Measurements from ENCODE around the gene SRRM2.

Gene SRRM2

DNA sequence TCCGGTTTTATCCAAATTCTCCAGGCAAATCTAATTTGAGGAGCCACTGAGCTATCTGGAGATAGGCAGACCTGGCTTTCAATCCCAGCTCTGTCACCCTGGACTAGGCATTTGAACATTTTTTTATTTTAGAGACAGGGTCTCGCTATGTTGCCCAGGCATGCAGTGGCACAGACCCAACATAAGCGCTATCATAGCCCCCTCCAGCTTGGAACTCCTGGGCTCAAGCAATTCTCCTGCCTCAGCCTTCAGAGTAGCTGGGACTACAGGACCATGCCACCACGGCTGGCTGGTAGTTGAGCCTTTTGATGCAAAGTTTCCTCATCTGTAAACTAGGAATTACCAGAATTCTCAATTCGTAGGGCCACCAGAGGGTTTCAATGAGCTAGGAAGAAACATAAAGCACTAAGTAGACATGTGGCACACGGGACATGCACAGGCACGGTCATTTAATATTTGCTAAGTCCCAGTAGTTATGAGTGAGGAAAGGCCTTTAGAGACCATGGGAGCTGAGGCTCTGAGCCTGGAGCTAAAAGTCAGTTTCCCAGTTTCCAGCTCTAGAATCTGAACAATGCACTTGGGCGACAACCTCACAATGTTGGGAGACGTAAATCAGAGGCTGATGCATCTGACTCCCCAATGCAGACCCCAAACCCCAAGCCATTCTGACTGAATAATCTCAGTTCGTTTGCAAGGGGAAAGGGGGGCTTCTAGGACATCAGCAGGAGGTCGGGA lies 23.5 kb downstream of the SRRM2 start:
- Histone ChIP-seq H3K23ac (ENCODE audit: low read length) (peak overlapping the region; percentile 66), H4K8ac (ENCODE audit: low read depth, low read length) (no peak overlapping the region), H3K27me3 (ENCODE audit: insufficient read depth, low read length, poor library complexity) (no peaks in the 10 kb centered on the region), H2BK5ac (ENCODE audit: low read length) (no peak overlapping the region), H2BK120ac (ENCODE audit: low read depth, low read length) (no peak overlapping the region), H2BK15ac (replicated peaks; ENCODE audit: low read depth) (no peak overlapping the region), H3K27ac (ENCODE audit: low read depth, low read length) (no peak overlapping the region), H3K79me1 (ENCODE audit: low read length) (peaks cover 11% of the 10 kb centered on the region), H2AK5ac (ENCODE audit: low read length) (no peak overlapping the region), H3K4me1 (ENCODE audit: control insufficient read depth, low read depth, low read length) (peaks cover 4% of the 10 kb centered on the region), H4K5ac (ENCODE audit: low read length) (no peak overlapping the region), H3K79me2 (ENCODE audit: control insufficient read depth, insufficient read depth, low read length) (peaks cover 17% of the 10 kb centered on the region), H3K4me2 (ENCODE audit: low read length) (peak overlapping the region; percentile 64), H3K9ac (ENCODE audit: low read length) (peak overlapping the region; percentile 84), H3K18ac (ENCODE audit: low read length) (no peak overlapping the region), H3K4me3 (ENCODE audit: low read length) (peak overlapping the region; percentile 74), H3K56ac (ENCODE audit: low read length) (peak overlapping the region; percentile 94), H3K4ac (ENCODE audit: low read depth, low read length) (no peak overlapping the region), H3K36me3 (ENCODE audit: control insufficient read depth, insufficient read depth, low read length) (peaks cover 10% of the 10 kb centered on the region)
- no peak for DNase-seq
- no CpG with 5 or more reads among the region's 11 CpGs for WGBS (ENCODE audit: extremely low coverage, insufficient coverage, low lambda C conversion rate)

- Histone ChIP-seq H3K27ac (ENCODE audit: low read depth, low read length) (no peak overlapping the region), H3K4me2 (ENCODE audit: low read length) (peak overlapping the region; percentile 64), H3K4ac (ENCODE audit: low read depth, low read length) (peak overlapping the region; percentile 77), H3K36me3 (ENCODE audit: control insufficient read depth, insufficient read depth, low read length) (peaks cover 3% of the 10 kb centered on the region), H3K27me3 (ENCODE audit: insufficient read depth, low read length, poor library complexity) (no peaks in the 10 kb centered on the region), H3K79me2 (ENCODE audit: control insufficient read depth, insufficient read depth, low read length) (peaks cover 17% of the 10 kb centered on the region), H3K9ac (ENCODE audit: low read length) (peak overlapping the region; percentile 84), H3K18ac (ENCODE audit: low read length) (peak overlapping the region; percentile 75), H4K8ac (ENCODE audit: low read depth, low read length) (peak overlapping the region; percentile 29), H3K23ac (ENCODE audit: low read length) (peak overlapping the region; percentile 66), H3K4me3 (ENCODE audit: low read length) (peak overlapping the region; percentile 74), H3K56ac (ENCODE audit: low read length) (peak overlapping the region; percentile 94), H2AK5ac (ENCODE audit: low read length) (no peak overlapping the region), H2BK15ac (replicated peaks; ENCODE audit: low read depth) (no peak overlapping the region), H4K5ac (ENCODE audit: low read length) (no peak overlapping the region), H3K79me1 (ENCODE audit: low read length) (peaks cover 11% of the 10 kb centered on the region), H3K4me1 (ENCODE audit: control insufficient read depth, low read depth, low read length) (peaks cover 4% of the 10 kb centered on the region), H2BK5ac (ENCODE audit: low read length) (no peak overlapping the region), H2BK120ac (ENCODE audit: low read depth, low read length) (no peak overlapping the region)
- no CpG with 5 or more reads among the region's 72 CpGs for WGBS (ENCODE audit: extremely low coverage, insufficient coverage, low lambda C conversion rate)
- DNase-seq: peak; percentile 34
These were observed 24.2 kb downstream of the SRRM2 start for GRCh38 chr16:2776500-2777139.

DNA sequence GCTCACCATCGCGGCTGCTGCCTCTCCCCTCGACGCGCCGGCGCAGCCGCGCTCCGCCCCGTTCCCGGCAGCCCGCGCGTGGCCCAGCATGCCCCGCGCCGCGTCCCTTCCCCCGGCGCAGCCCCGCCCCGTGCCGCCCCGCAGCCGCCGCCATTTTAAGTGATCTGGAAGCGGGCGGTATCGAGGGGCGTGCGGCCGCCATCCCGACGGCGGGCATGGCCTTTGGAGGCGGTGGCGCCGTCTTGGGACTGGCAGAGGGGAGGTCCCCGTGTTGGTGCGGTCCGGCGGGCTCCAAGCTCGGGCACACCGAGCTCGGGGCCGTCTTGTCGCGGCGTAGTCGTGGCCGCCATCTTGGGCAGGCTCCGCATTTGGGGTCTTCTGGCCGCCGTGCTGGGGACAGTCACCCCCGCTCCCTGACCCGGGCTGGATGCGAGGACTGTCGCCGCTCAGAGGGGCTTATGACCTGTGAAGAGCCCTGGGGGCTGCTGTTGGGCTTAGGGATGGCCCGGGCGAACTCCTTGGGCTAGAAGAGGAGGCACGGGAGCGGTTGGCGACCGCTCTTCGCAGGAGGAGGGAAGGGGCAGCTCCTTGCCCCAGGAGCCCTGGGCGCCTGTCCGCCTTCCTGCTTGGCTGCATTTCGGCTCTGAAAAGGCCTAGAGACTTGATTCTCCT lies 24.9 kb downstream of the SRRM2 start, which contains the start of gene ELOB:
ELOB (minus strand) TSS at position 50 of the 672 bp plus-strand sequence; CDS start at position 9, 41 bp downstream.
- H3K23ac ChIP-seq (ENCODE audit: low read length): peak within 1 kb of the TSS; percentile 100
- H3K4me1 ChIP-seq (ENCODE audit: control insufficient read depth, low read depth, low read length): peaks cover 4% of the 10 kb centered on the region
- H3K56ac ChIP-seq (ENCODE audit: low read length): peak within 1 kb of the TSS; percentile 100
- H3K18ac ChIP-seq (ENCODE audit: low read length): peak within 1 kb of the TSS; percentile 97
- H4K8ac ChIP-seq (ENCODE audit: low read depth, low read length): peak within 1 kb of the TSS; percentile 98
- peaks cover 1% of the 10 kb centered on the region for H3K36me3 ChIP-seq (ENCODE audit: control insufficient read depth, insufficient read depth, low read length)
- H3K27me3 ChIP-seq (ENCODE audit: insufficient read depth, low read length, poor library complexity): no peaks in the 10 kb centered on the region
- DNase-seq: peak; percentile 90
- H3K4me2 ChIP-seq (ENCODE audit: low read length): peak within 1 kb of the TSS; percentile 91
- peak within 1 kb of the TSS; percentile 93 for H3K27ac ChIP-seq (ENCODE audit: low read depth, low read length)
- peak within 1 kb of the TSS; percentile 7 for H4K5ac ChIP-seq (ENCODE audit: low read length)
- H3K79me2 ChIP-seq (ENCODE audit: control insufficient read depth, insufficient read depth, low read length): peaks cover 17% of the 10 kb centered on the region
- H3K4ac ChIP-seq (ENCODE audit: low read depth, low read length): peak within 1 kb of the TSS; percentile 83
- peaks cover 11% of the 10 kb centered on the region for H3K79me1 ChIP-seq (ENCODE audit: low read length)
- H3K9ac ChIP-seq (ENCODE audit: low read length): peak within 1 kb of the TSS; percentile 99
- WGBS (ENCODE audit: extremely low coverage, insufficient coverage, low lambda C conversion rate): no CpG with 5 or more reads among the region's 70 CpGs
- H2BK5ac ChIP-seq (ENCODE audit: low read length): peak within 1 kb of the TSS; percentile 96
- H2BK120ac ChIP-seq (ENCODE audit: low read depth, low read length): peak within 1 kb of the TSS; percentile 8
- H3K4me3 ChIP-seq (ENCODE audit: low read length): peak within 1 kb of the TSS; percentile 98
- H2AK5ac ChIP-seq (ENCODE audit: low read length): peak within 1 kb of the TSS; percentile 95
- no peak within 1 kb of the TSS for H2BK15ac ChIP-seq (replicated peaks; ENCODE audit: low read depth)

DNA sequence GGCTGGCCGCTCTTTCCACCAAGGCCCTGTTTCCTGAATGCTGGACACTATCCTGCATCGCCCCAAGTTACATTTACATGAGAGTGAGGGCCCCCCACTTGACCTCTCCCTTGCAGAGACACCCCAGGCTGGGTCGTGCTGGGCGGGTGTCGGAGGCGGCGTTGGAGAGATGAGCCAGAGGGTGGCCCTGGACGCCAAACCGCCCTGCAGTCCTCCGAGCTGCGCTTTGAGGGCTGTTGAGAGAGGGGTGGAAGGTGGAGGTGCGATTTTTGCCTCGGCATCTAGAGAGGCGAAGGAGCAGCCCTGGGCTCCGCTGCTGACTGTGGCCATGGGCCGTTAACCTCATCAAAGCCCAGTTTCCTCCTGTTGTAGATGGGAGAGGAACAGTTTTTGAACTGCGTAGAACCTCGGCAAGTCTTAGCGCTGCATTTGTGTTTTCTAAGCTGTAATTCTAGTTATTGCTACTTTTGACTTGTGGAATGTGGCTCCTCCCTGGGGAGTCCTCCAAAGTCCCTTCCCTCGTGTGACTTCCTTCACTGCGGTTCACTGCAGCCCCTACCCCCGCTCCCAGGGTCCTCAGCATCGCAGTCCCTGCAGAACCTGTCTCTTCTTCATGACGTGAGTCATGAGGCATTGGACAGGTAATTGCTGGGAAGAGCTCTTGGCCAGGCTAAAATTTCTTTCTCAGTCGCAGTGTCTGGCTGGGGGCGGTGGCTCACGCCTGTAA lies 25.6 kb downstream of the SRRM2 start:
- no CpG with 5 or more reads among the region's 27 CpGs for WGBS (ENCODE audit: extremely low coverage, insufficient coverage, low lambda C conversion rate)
- DNase-seq: peak; percentile 79
- H3K79me1 ChIP-seq (ENCODE audit: low read length): peaks cover 11% of the 10 kb centered on the region

GRCh38 chr16:2778630-2778958 lies 26.2 kb downstream of the SRRM2 start:
- Histone ChIP-seq H3K4me2 (ENCODE audit: low read length) (no peak overlapping the region), H3K9ac (ENCODE audit: low read length) (peak overlapping the region; percentile 99), H2AK5ac (ENCODE audit: low read length) (no peak overlapping the region), H3K27me3 (ENCODE audit: insufficient read depth, low read length, poor library complexity) (no peaks in the 10 kb centered on the region), H2BK15ac (replicated peaks; ENCODE audit: low read depth) (no peak overlapping the region), H3K4ac (ENCODE audit: low read depth, low read length) (no peak overlapping the region), H3K4me1 (ENCODE audit: control insufficient read depth, low read depth, low read length) (peaks cover 4% of the 10 kb centered on the region), H2BK120ac (ENCODE audit: low read depth, low read length) (no peak overlapping the region), H3K27ac (ENCODE audit: low read depth, low read length) (no peak overlapping the region), H3K79me1 (ENCODE audit: low read length) (peaks cover 11% of the 10 kb centered on the region), H3K36me3 (ENCODE audit: control insufficient read depth, insufficient read depth, low read length) (no peaks in the 10 kb centered on the region), H4K8ac (ENCODE audit: low read depth, low read length) (no peak overlapping the region), H3K4me3 (ENCODE audit: low read length) (no peak overlapping the region), H3K18ac (ENCODE audit: low read length) (no peak overlapping the region), H2BK5ac (ENCODE audit: low read length) (no peak overlapping the region), H3K79me2 (ENCODE audit: control insufficient read depth, insufficient read depth, low read length) (peaks cover 17% of the 10 kb centered on the region), H3K23ac (ENCODE audit: low read length) (no peak overlapping the region), H3K56ac (ENCODE audit: low read length) (peak overlapping the region; percentile 100), H4K5ac (ENCODE audit: low read length) (no peak overlapping the region)
- DNase-seq: no peak
- no CpG with 5 or more reads among the region's 12 CpGs for WGBS (ENCODE audit: extremely low coverage, insufficient coverage, low lambda C conversion rate)

More for the DNA sequence above, 25.6 kb downstream of the SRRM2 start:
- Histone ChIP-seq H3K27ac (ENCODE audit: low read depth, low read length) (peak overlapping the region; percentile 93), H2AK5ac (ENCODE audit: low read length) (peak overlapping the region; percentile 84), H3K56ac (ENCODE audit: low read length) (peak overlapping the region; percentile 100), H3K4me1 (ENCODE audit: control insufficient read depth, low read depth, low read length) (peaks cover 4% of the 10 kb centered on the region), H2BK5ac (ENCODE audit: low read length) (peak overlapping the region; percentile 96), H2BK120ac (ENCODE audit: low read depth, low read length) (peak overlapping the region; percentile 8), H3K18ac (ENCODE audit: low read length) (peak overlapping the region; percentile 97), H3K23ac (ENCODE audit: low read length) (peak overlapping the region; percentile 100), H3K79me2 (ENCODE audit: control insufficient read depth, insufficient read depth, low read length) (peaks cover 17% of the 10 kb centered on the region), H3K4me3 (ENCODE audit: low read length) (peak overlapping the region; percentile 98), H3K27me3 (ENCODE audit: insufficient read depth, low read length, poor library complexity) (no peaks in the 10 kb centered on the region), H4K8ac (ENCODE audit: low read depth, low read length) (no peak overlapping the region), H4K5ac (ENCODE audit: low read length) (peak overlapping the region; percentile 7), H3K36me3 (ENCODE audit: control insufficient read depth, insufficient read depth, low read length) (no peaks in the 10 kb centered on the region), H3K9ac (ENCODE audit: low read length) (peak overlapping the region; percentile 99), H3K4ac (ENCODE audit: low read depth, low read length) (peak overlapping the region; percentile 83), H3K4me2 (ENCODE audit: low read length) (peak overlapping the region; percentile 91), H2BK15ac (replicated peaks; ENCODE audit: low read depth) (no peak overlapping the region)
